Neutrophil (primary cell): Measurements from ENCODE around the gene REV1.
"Not testable (repeated sequence)": the region's sequence is repeated elsewhere in the genome, so short reads cannot be mapped to it uniquely, and the experiment has no call there.

ENCODE experiments used
- H3K27ac ChIP-seq: fragments of 200-600 bp; sonication (generic); 2 replicates; pipeline ENCODE4 v1.5.1; 2016; ENCODE audit warnings: mild to moderate bottlenecking, moderate library complexity
- H3K27me3 ChIP-seq: fragments of 200-600 bp; sonication (generic); 2 replicates; pipeline ENCODE4 v1.6.0; 2016; ENCODE audit warnings: mild to moderate bottlenecking
- H3K36me3 ChIP-seq: fragments of 200-600 bp; sonication (generic); 2 replicates; pipeline ENCODE4 v1.5.1; 2017
- H3K4me1 ChIP-seq, 2 experiments: fragments of 200-600 bp in 1 of 2; sonication (generic) in 1 of 2; 1 replicate in 1 of 2; 2 replicates in 1 of 2; pipeline versions ENCODE4 v1.5.1 to v1.6.1; 2013 to 2016; ENCODE audit warnings: low read depth in 1 of 2, low read length in 1 of 2, mild to moderate bottlenecking in 1 of 2, moderate library complexity in 1 of 2; ENCODE audit not compliant: control insufficient read depth in 1 of 2, insufficient read depth in 1 of 2
- H3K4me3 ChIP-seq, 2 experiments: fragments of 200-600 bp in 1 of 2; sonication (generic) in 1 of 2; 1 replicate in 1 of 2; 2 replicates in 1 of 2; pipeline ENCODE4 v1.5.1; 2013 to 2016; ENCODE audit warnings: low read depth in 1 of 2, low read length in 1 of 2, mild to moderate bottlenecking in 1 of 2, moderate library complexity in 1 of 2
- H3K9me3 ChIP-seq: fragments of 200-600 bp; sonication (generic); 2 replicates; pipeline ENCODE4 v1.5.1; 2016
- TF ChIP-seq, protein P1 (sequence below): fragments of 200-600 bp; sonication (generic); IDR thresholded peaks from 2 replicates; pipeline ENCODE4 v1.5.1; 2016; ENCODE audit warnings: antibody characterized with exemption

Gene REV1

GRCh38 chr2:99477054-99477453 is 12.8 kb downstream of the REV1 start:
- peaks cover 28% of the 10 kb centered on the region in 2 experiments for H3K4me1 ChIP-seq
- no peak overlapping the region for H3K27ac ChIP-seq
- H3K4me3 ChIP-seq: no peak overlapping the region
- no peaks in the 10 kb centered on the region for H3K36me3 ChIP-seq
- H3K27me3 ChIP-seq: no peaks in the 10 kb centered on the region
- TF ChIP-seq, protein P1, sequence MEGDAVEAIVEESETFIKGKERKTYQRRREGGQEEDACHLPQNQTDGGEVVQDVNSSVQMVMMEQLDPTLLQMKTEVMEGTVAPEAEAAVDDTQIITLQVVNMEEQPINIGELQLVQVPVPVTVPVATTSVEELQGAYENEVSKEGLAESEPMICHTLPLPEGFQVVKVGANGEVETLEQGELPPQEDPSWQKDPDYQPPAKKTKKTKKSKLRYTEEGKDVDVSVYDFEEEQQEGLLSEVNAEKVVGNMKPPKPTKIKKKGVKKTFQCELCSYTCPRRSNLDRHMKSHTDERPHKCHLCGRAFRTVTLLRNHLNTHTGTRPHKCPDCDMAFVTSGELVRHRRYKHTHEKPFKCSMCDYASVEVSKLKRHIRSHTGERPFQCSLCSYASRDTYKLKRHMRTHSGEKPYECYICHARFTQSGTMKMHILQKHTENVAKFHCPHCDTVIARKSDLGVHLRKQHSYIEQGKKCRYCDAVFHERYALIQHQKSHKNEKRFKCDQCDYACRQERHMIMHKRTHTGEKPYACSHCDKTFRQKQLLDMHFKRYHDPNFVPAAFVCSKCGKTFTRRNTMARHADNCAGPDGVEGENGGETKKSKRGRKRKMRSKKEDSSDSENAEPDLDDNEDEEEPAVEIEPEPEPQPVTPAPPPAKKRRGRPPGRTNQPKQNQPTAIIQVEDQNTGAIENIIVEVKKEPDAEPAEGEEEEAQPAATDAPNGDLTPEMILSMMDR: no peak
- H3K9me3 ChIP-seq: no peaks in the 10 kb centered on the region

DNA sequence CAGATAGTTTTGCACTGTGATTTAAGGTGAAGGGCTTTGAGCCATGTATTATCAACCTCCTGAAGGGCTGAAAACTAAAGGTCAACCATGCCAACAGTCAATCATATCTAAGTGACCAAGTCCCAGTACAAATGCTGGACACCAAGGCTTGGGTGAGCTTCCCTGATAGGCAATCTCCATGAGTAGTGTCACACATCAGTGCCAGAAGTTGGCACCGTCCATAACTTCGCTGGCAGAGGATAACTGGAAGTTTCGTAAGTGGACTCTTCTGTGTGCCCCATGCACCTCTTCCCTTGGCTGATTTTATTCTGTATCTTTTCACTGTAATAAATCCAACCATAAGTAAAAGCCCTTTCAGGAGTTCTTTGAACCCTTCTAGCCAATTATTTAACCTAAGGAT is 13.2 kb downstream of the REV1 start:
- Histone ChIP-seq H3K9me3 (no peaks in the 10 kb centered on the region), H3K36me3 (no peaks in the 10 kb centered on the region), H3K27me3 (no peaks in the 10 kb centered on the region), H3K4me1 (peaks cover 28% of the 10 kb centered on the region in 2 experiments), H3K4me3 (no peak overlapping the region), H3K27ac (no peak overlapping the region)
- TF ChIP-seq, protein P1: no peak

DNA sequence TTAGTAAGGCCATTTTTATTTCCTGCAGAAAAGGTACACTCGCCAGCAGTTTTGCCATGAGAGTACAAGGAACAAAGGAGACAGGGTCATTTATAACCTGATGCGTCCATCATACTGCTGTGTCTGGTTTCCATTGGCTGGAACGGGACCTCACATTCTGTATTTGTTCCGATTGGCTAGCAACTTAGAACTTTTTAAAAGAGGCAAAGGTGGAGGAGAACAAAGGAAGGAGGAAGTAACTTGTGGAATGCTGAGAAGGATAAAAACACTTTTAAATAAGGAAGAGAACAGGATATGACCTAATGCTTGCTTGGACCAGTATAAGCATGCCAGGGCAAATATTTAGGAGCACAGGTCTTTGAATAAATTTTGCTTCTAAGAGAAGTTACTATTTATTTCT is 14.7 kb downstream of the REV1 start:
- Histone ChIP-seq H3K4me1 (peaks cover 29 to 35% of the 10 kb centered on the region in 2 experiments), H3K27ac (peak overlapping the region; percentile 24)
- not testable (repeated sequence) for H3K36me3 ChIP-seq, H3K27me3 ChIP-seq, H3K4me3 ChIP-seq, H3K9me3 ChIP-seq

DNA sequence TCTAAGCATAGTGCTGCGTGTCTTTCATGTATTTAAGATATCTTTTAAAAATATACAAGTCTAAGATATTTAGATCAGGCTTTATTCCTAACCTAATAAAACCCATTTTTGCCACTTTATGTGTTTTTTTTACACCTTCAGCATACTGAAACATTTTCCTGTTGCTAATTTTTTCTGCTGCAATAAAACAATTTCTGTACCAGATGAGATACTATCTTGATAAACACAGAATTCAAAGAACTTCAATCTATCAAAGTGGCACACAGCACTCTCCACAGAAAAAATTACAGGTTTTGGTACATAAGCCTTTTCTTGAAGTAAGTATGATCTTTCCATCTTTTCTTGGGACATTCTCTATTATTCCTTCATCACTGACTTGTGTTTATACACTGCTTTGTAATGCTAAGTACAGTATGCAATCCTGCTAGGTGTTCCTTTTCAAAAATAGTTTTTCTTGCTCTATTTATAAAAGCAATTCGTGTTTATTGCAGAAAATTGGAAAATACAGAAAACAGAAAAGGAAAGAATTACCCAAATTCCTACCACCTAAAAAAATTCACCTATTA is 16.2 kb downstream of the REV1 start:
- Histone ChIP-seq H3K4me1 (peaks cover 31 to 40% of the 10 kb centered on the region in 2 experiments), H3K9me3 (no peaks in the 10 kb centered on the region), H3K36me3 (no peaks in the 10 kb centered on the region), H3K27me3 (no peaks in the 10 kb centered on the region), H3K4me3 (no peak overlapping the region), H3K27ac (no peak overlapping the region)
- TF ChIP-seq, protein P1: no peak

DNA sequence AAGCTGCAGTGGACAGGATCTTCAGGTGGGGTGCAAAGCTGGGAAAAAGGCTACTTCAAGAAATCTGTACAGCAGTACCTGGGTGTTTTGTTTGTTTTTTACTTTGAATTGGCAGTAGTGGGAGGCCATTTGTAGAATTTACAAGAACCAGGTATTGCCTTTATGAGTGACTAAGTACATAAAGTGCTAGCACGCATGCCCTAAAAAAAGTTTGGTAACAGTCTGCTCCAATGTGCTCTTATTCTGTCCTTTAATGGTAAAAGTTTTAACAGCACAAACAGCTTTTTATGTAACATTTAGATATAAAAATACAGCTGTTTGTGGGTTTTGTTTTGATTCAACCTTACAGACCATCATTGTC is 17.2 kb downstream of the REV1 start:
- Histone ChIP-seq H3K9me3 (no peaks in the 10 kb centered on the region), H3K27ac (no peak overlapping the region), H3K27me3 (no peaks in the 10 kb centered on the region), H3K4me3 (no peak overlapping the region), H3K36me3 (no peaks in the 10 kb centered on the region), H3K4me1 (peaks cover 31 to 40% of the 10 kb centered on the region in 2 experiments)
- TF ChIP-seq, protein P1: no peak

DNA sequence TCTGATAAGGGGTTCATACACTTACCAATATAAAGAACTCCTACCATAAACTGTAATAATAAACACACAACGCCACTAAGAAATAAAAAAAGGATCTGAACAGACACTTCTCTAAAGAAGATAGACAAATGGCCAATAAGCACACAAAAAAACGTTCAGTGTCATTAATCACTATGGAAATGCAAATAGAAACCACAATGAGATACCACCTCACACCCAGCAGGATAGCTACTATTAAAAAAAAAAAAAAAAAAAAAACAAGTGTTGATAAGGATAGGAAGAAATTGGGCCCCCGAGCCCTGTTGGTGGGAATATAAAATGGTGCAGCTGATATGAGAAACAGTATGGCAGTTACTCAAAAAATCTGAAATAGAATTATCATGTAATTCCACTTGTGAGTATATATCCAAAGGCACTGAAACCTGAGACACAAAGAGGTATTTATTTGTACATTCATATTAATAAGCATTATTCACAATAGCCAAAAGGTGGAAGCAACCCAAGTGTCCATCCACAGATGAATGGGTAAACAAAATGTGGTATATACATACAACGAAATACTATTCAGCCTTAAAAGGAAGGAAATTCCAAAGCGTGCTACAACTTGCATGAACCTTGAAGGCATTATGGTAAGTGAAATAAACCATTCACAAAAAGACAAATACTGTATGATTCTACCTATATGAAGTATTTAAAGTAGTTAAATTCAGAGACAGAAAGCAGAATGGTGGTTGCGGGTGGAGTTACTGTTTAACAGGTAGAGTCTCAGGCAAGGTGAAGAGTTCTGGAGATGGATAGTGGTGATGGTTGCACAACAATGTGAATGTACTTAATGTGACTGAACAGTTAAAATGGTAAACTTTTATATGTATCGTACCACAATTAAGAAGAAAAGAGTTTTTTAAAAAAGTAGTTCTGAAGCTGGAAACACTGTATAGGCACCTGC is 17.9 kb downstream of the REV1 start:
- no peaks in the 10 kb centered on the region for H3K9me3 ChIP-seq
- no peaks in the 10 kb centered on the region for H3K27me3 ChIP-seq
- H3K4me3 ChIP-seq: no peak overlapping the region
- TF ChIP-seq, protein P1: no peak
- no peak overlapping the region for H3K27ac ChIP-seq
- H3K36me3 ChIP-seq: no peaks in the 10 kb centered on the region
- peaks cover 29 to 38% of the 10 kb centered on the region in 2 experiments for H3K4me1 ChIP-seq
